ENCODE data around the gene FAM156B.
"Not testable (repeated sequence)": the region's sequence is repeated elsewhere in the genome, so short reads cannot be mapped to it uniquely, and the experiment has no call there.

Gene FAM156B

DNA sequence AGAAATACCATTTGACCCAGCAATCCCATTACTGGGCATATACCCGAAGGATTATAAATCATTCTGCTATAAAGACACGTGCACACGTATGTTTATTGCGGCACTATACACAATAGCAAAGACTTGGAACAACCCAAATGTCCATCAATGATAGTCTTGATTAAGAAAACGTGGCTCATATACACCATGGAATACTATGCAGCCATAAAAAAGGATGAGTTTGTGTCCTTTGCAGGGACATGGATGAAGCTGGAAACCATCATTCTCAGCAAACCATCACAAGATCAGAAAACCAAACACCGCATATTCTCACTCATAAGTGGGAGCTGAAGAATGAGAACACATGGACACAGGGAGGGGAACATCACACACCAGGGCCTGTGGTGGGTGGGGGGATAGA is 33.1 kb downstream of the FAM156B start:
- DNase-seq: not testable (repeated sequence)

DNA sequence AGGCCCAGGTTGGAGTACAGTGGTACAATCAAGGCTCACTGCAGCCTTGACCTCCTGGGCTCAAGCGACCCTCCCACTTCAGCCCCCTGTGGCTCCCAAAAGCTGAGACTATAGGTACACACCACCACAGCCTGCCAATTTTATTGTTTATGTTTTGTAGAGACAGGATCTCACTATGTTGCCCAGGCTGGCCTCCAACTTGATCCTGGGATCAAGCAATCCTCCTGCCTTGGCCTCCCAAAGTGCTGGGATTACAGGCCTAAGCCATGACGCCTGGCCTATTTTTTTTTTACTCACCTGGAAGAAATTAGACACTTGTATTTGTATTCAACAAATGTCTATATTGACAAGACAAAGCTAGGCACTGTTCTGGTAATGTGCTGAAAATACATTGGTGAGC is 36.1 kb downstream of the FAM156B start:
- DNase-seq: no peak

DNA sequence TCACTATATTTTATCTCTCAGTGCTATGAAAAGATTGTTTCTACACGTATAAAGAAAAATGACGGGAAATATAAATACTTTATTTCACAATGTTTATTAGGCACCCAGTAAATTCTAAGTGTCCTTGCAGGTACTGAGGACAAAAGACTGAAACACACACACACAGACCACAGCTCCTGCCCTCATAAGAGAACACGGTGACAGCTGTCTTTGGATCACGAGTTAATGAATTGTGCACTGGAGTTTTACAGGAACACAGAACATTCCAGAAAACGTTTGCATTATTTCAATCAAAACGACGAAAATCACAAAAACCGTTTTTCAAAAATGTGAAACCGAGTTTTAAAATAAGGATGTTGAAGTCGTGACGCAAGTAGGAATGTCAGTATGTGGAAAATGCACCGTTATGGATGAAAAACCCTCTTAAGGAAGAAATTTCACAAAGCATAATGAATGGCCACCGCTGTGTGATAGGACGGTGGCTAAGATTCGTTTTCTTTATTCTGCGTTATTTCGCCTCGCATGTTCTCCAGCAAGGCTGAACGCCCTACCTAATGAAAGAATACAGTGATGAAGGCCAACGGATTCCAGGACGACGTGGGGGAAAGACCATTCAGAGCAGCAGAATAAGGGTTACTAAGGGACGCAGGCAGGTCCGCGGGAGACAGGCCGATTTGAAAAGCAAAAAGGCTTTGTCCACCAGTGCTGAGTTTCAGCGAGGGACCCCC is 37.0 kb downstream of the FAM156B start:
- no peak for DNase-seq

DNA sequence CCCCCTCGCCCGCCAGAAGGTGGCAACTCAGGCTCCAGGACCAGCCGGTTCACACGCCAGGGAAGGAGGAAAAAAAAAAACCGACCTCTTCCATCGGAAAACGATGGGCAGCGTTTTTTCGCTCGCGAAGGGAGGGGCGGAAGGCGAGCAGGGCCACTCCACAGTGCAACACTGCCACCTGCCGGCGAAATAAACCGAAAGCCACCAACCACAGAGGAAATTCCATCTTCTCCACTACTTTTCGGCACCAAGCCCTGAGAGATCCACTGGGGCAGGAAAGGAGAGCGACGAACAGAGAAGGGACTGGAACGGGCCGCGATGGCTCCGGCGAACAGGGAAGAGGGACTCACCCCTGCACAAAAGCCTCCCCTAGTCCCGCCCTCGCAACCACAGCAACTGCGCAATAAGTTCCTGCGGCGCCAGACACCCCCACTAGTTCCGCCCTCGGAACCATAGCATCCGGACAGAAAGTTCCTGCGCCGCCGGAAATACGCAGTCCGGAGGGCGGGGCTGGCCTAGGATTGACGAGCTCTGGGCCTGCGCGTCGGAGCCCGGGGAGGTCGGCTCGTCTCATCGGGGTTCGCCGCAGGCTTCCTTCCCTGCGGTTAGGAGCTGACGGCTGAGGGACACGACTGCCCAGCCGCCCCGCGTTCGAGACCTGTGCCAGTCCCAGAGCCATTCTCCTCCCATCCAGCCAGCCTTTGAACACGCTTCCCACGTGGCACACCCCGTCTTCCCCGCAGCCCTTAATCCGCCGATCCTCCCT is 37.8 kb downstream of the FAM156B start:
- peak; percentile 92 for DNase-seq

DNA sequence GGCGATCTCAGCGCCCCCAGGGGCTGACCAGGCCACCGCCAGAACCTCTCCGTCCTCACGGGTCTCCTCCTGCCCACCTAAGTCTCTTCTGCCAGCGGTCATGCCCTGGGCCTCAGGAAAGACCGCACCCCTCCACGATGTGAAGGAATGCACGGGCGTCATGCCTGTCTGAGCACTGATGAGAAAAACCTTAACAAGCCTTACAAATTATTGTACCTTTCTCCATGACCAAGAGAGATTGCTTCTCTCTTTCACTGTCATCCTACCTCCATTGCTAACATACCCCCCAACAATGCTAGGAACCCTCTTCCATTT is 38.3 kb downstream of the FAM156B start:
- not testable (repeated sequence) for DNase-seq

DNA sequence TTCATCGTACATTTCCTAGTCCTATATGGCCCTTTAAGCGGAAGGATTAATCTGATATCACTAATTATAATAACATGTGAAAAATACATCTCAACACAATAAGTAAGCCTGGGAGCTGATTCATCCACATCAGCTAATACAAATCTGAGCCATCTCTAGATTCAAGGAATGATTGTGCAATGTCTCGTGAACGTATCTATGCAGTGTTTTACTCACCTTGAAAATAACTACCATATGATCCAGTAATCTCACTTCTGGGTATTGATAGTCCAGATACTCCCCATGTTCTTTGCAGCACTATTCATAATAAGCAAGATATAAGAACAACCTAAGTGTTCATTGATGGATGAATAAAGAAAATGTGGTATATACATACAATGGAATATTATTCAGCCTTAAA is 43.6 kb downstream of the FAM156B start:
- DNase-seq: not testable (repeated sequence)

DNA sequence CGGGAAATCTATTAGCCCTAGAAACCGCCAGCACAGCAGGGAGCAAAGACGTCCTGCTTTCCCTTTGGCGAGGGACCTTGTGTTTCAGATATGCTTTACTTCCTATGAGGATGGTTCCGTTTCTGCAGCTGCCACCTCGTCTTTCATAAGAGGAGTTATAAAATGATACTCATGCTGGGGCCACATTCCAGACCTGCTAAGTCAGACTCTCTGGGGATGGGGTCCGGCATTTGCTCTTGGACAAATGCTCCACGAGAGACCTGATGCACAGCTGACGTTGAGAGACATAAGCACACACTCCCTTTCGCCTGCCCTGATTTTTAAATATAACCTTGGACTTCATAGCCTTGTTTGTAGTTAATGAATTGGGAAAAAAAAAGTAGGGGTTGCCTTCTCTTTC is 44.6 kb downstream of the FAM156B start:
- DNase-seq: not testable (repeated sequence)

DNA sequence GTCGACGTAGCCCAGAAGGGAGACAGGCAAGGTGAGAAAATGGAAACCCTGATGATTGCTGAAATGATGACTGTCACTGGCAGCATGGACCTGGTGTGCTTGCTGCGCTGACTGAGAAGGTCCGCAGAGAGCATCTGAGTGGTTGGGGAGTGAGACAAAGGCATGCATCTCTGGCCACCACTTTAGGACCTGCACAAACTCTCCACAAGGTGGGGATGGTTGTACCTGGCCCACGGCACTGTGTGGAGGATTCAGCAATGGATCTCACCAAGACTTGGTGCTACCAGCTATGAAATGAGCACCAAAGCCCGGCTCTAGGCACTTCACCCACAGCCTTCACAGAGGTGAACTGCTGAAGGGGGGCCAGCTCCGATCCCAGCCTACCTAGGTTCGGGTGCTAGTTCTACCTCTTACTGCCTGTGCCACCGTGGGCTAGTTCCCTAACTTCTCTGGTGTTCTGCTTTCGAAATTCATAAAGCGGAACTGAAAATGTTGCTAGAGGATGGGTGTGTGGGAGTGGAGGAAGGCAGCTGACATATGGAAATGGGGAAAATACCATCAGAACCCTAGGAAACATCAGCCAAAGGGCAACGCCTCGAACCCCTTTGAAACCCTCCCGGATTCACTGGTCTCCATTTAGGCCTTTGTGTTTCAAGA is 48.8 kb downstream of the FAM156B start:
- not testable (repeated sequence) for DNase-seq

DNA sequence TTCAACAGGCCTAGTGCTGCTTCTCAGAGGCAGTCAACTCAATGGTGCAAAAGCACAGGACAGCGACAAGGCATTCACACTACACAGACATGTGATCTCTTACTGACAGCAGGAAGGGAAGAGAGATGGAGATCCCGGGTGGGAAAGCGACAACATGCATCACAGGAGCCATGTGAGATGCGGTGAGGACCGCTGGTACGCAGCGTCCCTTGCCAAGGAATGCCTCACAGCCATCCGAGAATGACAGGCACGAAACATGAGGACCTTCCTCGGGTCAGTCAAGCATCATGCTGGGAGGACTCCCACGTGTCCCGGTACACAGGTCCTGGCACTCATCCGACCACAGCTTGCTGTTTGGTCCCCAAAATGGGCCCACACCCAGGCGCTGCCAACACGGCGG is 50.4 kb downstream of the FAM156B start:
- DNase-seq: not testable (repeated sequence)

DNA sequence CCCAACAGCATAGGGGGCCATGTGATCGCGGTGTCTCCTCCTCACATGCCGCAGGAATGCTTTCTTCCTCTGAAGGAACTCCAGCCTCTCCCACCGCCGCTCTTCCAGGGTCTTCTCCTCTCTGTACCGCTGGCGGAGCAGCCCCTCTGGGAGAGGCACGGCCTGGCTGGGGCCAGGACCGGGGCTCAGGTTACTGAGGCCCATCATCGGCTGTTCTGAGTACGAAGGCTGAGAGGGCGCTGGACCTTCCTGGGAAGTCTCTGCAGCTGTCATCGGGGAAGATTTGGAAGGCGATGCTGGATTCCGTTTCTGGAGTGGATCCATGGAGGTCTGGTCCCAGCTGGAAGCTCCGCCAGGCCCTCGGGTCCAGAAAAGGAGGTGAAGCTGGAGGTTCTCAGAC is 51.1 kb downstream of the FAM156B start:
- not testable (repeated sequence) for DNase-seq

DNA sequence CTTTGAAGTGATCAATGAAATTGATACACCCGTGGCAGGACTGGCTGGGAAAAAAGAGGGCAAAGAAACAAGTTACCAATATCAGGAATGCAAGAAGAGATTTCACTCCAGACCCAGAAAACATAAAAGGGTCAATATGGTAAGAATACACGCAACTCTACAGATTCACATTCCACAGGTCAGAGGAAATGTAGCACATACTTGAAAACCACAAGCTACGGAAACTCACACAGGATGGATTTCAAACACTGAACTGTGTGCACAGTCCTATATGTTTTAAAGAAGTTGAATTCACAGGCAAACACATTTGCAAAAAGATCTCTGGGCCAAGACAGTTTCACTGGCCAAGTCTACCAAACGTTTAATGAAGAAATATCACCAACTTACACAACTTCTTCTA is 52.2 kb downstream of the FAM156B start:
- not testable (repeated sequence) for DNase-seq

DNA sequence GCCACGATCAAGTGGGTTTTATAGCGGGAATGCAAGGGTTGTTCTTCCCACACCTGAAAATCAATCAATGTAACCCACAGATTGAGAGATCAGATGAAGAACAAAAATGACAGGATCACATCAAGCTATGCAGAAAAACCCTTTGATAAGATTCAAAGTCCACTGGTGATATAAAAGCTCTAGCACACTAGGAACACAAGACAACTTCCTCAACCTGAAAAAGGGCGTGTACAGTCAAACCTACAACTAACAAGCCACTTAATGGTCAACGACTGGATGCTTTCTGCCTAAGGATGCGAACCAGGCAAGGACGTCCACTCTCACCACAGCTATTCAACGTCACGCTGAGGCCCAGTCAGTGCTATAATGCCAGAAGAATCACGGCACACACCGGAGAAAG is 52.8 kb downstream of the FAM156B start:
- DNase-seq: not testable (repeated sequence)

Measured in NCI-H1417 treated with DMSO at 0.1 percent for 48 hours (cell line).